ENCODE results near the gene GGN. TPM values are rescaled to one million over a fixed set of nuclear protein-coding genes. Genes with fewer than 3 reads are reported as not detected.

Gene GGN
- polyA plus RNA-seq, 1 experiment, result 0.44 TPM

DNA sequence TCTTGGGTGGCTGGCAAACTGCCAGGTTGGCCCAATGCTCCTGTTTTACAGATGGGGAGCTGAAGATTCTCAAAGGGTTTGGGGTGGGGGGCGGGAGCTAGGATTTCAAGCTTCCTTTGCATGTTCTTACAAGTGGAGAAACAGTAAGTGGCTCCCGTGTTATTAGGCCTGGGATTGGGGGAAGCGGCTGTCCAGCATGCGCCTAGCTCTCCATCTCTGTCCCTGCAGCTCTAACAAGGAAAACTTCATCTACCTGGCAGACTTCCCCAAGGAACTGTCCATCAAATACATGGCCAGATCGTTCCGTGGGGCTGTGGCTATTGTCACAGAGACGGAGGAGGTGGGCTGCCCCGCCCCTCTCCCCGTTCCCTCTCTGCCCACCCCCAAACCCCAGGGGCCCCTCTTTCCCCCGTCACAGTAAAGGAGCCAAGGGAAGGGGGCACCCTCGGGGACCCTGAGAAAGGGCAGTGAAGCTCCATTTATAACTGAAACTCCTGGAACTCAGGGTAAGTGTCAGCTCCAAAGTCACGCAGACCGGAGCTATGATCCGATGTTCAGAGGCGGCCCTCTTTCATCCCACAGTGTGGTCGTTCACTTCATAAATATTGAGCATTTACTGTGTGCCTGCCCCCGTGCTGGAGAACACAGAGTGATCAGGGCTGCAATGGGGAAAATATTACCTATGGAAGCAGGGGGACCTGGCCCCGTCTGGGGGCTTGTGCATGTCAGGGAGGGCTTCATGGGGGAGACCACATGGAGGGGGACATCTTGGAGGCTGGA is 28.4 kb downstream of the GGN start:
- H3K27me3 ChIP-seq (ENCODE audit: control insufficient read depth, insufficient read depth, low read length), result peaks cover 15% of the 10 kb centered on the region
- TF ChIP-seq, protein P1, sequence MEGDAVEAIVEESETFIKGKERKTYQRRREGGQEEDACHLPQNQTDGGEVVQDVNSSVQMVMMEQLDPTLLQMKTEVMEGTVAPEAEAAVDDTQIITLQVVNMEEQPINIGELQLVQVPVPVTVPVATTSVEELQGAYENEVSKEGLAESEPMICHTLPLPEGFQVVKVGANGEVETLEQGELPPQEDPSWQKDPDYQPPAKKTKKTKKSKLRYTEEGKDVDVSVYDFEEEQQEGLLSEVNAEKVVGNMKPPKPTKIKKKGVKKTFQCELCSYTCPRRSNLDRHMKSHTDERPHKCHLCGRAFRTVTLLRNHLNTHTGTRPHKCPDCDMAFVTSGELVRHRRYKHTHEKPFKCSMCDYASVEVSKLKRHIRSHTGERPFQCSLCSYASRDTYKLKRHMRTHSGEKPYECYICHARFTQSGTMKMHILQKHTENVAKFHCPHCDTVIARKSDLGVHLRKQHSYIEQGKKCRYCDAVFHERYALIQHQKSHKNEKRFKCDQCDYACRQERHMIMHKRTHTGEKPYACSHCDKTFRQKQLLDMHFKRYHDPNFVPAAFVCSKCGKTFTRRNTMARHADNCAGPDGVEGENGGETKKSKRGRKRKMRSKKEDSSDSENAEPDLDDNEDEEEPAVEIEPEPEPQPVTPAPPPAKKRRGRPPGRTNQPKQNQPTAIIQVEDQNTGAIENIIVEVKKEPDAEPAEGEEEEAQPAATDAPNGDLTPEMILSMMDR (IDR thresholded peaks at IDR 0.05; ENCODE audit: insufficient read depth, low read depth, low read length), result no peak
- H3K36me3 ChIP-seq (ENCODE audit: control insufficient read depth, insufficient read depth, low read length), result no peaks in the 10 kb centered on the region
- ChIA-PET CTCF (interaction anchor here (1.4 kb wide), 1 partner anchor 24 kb away, joined by 3 read pairs; no protein-coding TSS in a partner anchor), POLR2A (no interaction called here)
- H3K4me3 ChIP-seq (ENCODE audit: low read depth, low read length), result no peak overlapping the region
- no peak for DNase-seq (ENCODE audit: low read depth)

DNA sequence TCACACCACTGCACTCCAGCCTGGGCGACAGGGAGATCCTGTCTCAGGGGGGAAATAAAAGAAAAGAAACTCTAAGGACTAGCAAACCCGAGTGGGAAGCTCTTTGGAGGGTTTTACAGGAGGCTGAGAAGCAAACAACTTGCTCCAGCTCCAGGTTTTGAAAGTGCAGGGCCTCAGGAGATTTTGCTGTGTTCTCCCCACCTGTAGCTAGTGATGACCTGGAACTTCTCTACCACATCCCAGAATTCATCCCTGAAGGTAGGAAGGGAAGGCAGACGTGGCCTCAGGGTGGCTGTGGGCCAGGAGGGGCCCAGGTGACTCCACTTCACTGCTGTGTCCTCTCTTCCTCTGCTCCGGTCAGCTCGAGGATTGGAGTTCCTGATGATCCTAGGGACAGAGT is 29.8 kb downstream of the GGN start:
- Histone ChIP-seq H3K4me3 (ENCODE audit: low read depth, low read length) (no peak overlapping the region), H3K36me3 (ENCODE audit: control insufficient read depth, insufficient read depth, low read length) (no peaks in the 10 kb centered on the region), H3K27me3 (ENCODE audit: control insufficient read depth, insufficient read depth, low read length) (peaks cover 15% of the 10 kb centered on the region)
- CTCF ChIA-PET, result interaction anchor here (0.7 to 1.4 kb wide), 3 partner anchors 25 to 30 kb away, joined by 3 read pairs; partner anchors contain the start of gene GGN
- TF ChIP-seq, protein P1 (IDR thresholded peaks at IDR 0.05; ENCODE audit: insufficient read depth, low read depth, low read length), result no peak
- no peak for DNase-seq (ENCODE audit: low read depth)
- POLR2A ChIA-PET, result no interaction called here

DNA sequence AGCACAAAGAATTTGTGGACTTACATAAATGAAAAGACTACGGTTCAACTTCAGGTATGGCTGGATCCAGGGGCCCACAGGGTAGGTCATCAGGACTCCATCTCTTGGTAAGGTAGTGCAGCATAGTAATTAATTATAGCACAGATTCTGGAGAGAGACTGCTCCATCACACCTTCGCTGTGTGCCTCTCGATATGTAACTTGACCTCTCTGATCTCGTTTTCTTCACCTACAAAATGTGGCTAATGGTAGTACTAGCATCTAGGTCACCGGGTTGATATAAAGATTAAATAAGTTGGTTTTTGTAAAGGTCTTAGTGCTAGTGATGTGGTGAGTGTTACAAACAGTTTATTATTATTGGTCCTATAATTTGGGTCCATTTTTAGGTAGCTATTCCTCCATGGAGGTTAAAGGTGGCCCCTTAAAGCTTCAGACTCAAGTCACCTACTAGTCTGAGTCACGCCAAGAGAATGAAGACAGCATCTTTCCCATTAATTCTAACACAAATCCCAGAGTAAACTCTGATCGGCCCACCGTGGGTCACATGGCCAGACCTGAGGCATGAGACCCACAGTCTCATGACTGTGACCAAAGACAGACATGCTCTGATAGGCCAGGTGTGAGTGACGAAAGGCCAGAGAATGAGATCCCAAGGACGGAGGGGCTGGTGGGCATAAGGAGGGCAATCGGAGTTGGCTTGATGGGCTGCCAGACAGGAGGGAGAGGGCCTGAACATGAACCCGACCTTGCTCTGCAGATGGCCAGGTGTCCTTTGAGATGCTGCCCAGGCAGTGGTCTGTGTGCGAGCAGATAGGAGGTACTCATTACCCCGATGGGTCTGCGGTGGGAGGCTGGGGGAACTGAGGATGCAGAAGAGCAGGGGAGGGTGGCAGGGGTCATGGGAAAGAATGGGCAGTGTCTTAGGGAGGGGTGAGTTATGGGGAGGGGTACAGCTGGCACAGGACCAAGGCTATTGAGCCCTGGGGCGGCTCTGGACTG is 31.8 kb downstream of the GGN start:
- no peak for DNase-seq (ENCODE audit: low read depth)
- ChIA-PET CTCF (no interaction called here), POLR2A (no interaction called here)
- H3K4me3 ChIP-seq (ENCODE audit: low read depth, low read length), result no peak overlapping the region
- TF ChIP-seq, protein P1 (IDR thresholded peaks at IDR 0.05; ENCODE audit: insufficient read depth, low read depth, low read length), result no peak
- H3K36me3 ChIP-seq (ENCODE audit: control insufficient read depth, insufficient read depth, low read length), result no peaks in the 10 kb centered on the region
- H3K27me3 ChIP-seq (ENCODE audit: control insufficient read depth, insufficient read depth, low read length), result peaks cover 15% of the 10 kb centered on the region

DNA sequence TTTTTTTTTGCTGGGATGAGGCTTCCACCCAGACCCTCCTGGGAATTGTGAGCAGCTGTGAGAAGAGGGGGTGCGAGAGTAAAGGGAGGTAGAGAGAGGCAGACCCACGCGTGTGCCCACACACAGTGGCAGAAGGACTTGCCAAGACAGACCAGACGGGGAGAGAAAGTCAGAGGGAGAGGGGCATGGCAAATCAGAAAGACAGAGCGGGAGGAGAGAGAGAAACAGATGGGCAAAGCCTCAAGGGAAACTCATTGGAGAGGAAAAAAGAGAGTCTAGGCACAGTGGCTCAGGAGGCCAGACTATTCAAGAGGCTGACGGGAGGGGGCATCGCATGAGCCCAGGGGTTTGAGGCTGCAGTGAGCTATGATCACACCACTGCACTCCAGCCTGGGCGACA is 35.2 kb downstream of the GGN start:
- peaks cover 4% of the 10 kb centered on the region; the same call in 1 of the 2 replicates for H3K27me3 ChIP-seq (ENCODE audit: control insufficient read depth, insufficient read depth, low read length)
- H3K36me3 ChIP-seq (ENCODE audit: control insufficient read depth, insufficient read depth, low read length), result no peaks in the 10 kb centered on the region
- POLR2A ChIA-PET, result no interaction called here
- CTCF ChIA-PET, result no interaction called here
- no peak overlapping the region for H3K4me3 ChIP-seq (ENCODE audit: low read depth, low read length)
- TF ChIP-seq, protein P1 (IDR thresholded peaks at IDR 0.05; ENCODE audit: insufficient read depth, low read depth, low read length), result no peak
- DNase-seq (ENCODE audit: low read depth), result no peak
